GM12878 (cell line): ENCODE results near the gene NODAL. TPM values are rescaled to one million over a fixed set of nuclear protein-coding genes. Genes with fewer than 3 reads are reported as not detected.

ENCODE experiments used
- BHLHE40 ChIP-seq, 2 experiments: fragments of 450-650 bp in 1 of 2; IDR thresholded peaks; 2 replicates each; pipeline ENCODE4 v1.6.1; 2011 to 2017; ENCODE audit warnings: low read depth in 2 of 2, borderline replicate concordance in 1 of 2, improper control_type of control experiment in 1 of 2, low read length in 1 of 2, mild to moderate bottlenecking in 1 of 2
- BMI1 ChIP-seq: fragments of 450-650 bp; IDR thresholded peaks from 2 replicates; pipeline ENCODE4 v1.6.1; 2016; ENCODE audit warnings: mild to moderate bottlenecking, moderate library complexity, borderline replicate concordance
- E4F1 ChIP-seq: fragments of 450-650 bp; IDR thresholded peaks from 2 replicates; pipeline ENCODE4 v1.6.1; 2018; ENCODE audit warnings: borderline replicate concordance, mild to moderate bottlenecking; ENCODE audit not compliant: partially characterized antibody
- KLF5 ChIP-seq: fragments of 450-650 bp; IDR thresholded peaks from 2 replicates; pipeline ENCODE4 v1.6.1; 2014; ENCODE audit warnings: mild to moderate bottlenecking; ENCODE audit not compliant: partially characterized antibody
- MTA3 ChIP-seq: IDR thresholded peaks from 2 replicates; pipeline ENCODE4 v1.6.1; 2012; ENCODE audit warnings: low read length, inconsistent platforms, borderline replicate concordance
- PML ChIP-seq: IDR thresholded peaks from 2 replicates; pipeline ENCODE4 v1.6.1; 2012; ENCODE audit warnings: low read length, inconsistent platforms
- RAD51 ChIP-seq: fragments of 450-650 bp; IDR thresholded peaks from 2 replicates; pipeline ENCODE4 v1.6.1; 2016; ENCODE audit warnings: moderate library complexity, mild to moderate bottlenecking, inconsistent platforms
- RUNX3 ChIP-seq: IDR thresholded peaks from 2 replicates; pipeline ENCODE4 v1.6.1; 2012; ENCODE audit warnings: low read length, inconsistent platforms
- ZNF274 ChIP-seq: IDR thresholded peaks from one replicate; pipeline ENCODE4 v1.8.0; 2011; ENCODE audit not compliant: insufficient read length, insufficient read depth
- ZNF384 ChIP-seq: IDR thresholded peaks from 2 replicates; pipeline ENCODE4 v1.6.1; 2012; ENCODE audit warnings: low read depth, mild to moderate bottlenecking, low read length, improper control_type of control experiment, borderline replicate concordance
- polyA plus RNA-seq, 11 experiments: library from polyadenylated mRNA; depleted of rRNA in 4 of 11; unstranded in 6 of 11; stranded (reverse) in 5 of 11; fragments of >200 nt; fragmentation: Nextera tagmentation in 4 of 11; fragmentation: Illumina TruSeq in 1 of 11; extraction: Ambion mirVana in 4 of 11; extraction: Trizol in 1 of 11; gene quantifications; 1 replicate in 1 of 11; 2 replicates in 10 of 11; pipeline versions ENCODE4 v1.2.1 to v1.2.3, GENCODE V29; 2011 to 2016; ENCODE audit warnings: inconsistent platforms in 2 of 11, missing spikeins in 2 of 11, low read depth in 1 of 11
- total RNA-seq, 4 experiments: library from RNA; depleted of rRNA in 3 of 4; stranded (reverse); fragments of >200 nt in 3 of 4; fragmentation: Illumina TruSeq in 1 of 4; extraction: Trizol in 1 of 4; gene quantifications; 2 replicates each; pipeline versions ENCODE4 v1.2.1 to v1.2.3, GENCODE V29; 2013 to 2021
- TF ChIP-seq, protein P1 (sequence below): fragments of 450-650 bp; IDR thresholded peaks from 2 replicates; pipeline ENCODE4 v1.6.1; 2017; ENCODE audit warnings: antibody characterized with exemption, mild to moderate bottlenecking, moderate library complexity
- TF ChIP-seq, protein P2 (sequence below): fragments of 450-650 bp; IDR thresholded peaks from 2 replicates; pipeline ENCODE4 v1.6.1; 2017; ENCODE audit warnings: mild to moderate bottlenecking, moderate library complexity

The NODAL gene
- total and polyA plus RNA-seq, 10 of the 15 experiments (the other 5 are each of a cell fraction or from before 2014, with no cell fraction given): not detected

DNA sequence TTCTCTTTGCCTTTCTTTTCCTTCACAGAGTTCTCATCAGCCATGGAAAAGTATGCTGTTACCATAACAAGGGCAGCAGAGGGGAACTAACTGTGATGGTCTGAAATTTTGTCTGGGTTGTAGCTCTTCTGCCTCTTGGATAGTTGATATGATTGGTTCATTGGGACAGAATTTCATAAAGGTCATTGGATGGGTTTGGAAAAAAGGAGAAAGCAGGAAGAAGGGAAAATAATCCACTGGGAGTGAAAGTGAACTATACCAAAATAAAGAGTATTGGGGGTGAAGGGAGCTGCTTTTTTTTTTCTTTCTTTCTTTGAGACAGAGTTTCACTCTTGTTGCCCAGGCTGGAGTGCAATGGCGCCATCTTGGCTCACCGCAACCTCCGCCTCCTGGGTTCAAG, 31.7 kb downstream of the NODAL start (continued):
- TF ChIP-seq, protein P1, sequence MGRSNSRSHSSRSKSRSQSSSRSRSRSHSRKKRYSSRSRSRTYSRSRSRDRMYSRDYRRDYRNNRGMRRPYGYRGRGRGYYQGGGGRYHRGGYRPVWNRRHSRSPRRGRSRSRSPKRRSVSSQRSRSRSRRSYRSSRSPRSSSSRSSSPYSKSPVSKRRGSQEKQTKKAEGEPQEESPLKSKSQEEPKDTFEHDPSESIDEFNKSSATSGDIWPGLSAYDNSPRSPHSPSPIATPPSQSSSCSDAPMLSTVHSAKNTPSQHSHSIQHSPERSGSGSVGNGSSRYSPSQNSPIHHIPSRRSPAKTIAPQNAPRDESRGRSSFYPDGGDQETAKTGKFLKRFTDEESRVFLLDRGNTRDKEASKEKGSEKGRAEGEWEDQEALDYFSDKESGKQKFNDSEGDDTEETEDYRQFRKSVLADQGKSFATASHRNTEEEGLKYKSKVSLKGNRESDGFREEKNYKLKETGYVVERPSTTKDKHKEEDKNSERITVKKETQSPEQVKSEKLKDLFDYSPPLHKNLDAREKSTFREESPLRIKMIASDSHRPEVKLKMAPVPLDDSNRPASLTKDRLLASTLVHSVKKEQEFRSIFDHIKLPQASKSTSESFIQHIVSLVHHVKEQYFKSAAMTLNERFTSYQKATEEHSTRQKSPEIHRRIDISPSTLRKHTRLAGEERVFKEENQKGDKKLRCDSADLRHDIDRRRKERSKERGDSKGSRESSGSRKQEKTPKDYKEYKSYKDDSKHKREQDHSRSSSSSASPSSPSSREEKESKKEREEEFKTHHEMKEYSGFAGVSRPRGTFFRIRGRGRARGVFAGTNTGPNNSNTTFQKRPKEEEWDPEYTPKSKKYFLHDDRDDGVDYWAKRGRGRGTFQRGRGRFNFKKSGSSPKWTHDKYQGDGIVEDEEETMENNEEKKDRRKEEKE: no peak
- TF ChIP-seq ZNF274 (no peak), RAD51 (no peak), MTA3 (no peak), BMI1 (no peak), BHLHE40 (IDR thresholded peaks at IDR 0.05; ENCODE audit: borderline replicate concordance in 1 of 2, low read depth in 2 of 2, low read length in 1 of 2) (no peak), RUNX3 (no peak), ZNF384 (no peak), E4F1 (no peak), KLF5 (no peak), PML (no peak)
- TF ChIP-seq, protein P2, sequence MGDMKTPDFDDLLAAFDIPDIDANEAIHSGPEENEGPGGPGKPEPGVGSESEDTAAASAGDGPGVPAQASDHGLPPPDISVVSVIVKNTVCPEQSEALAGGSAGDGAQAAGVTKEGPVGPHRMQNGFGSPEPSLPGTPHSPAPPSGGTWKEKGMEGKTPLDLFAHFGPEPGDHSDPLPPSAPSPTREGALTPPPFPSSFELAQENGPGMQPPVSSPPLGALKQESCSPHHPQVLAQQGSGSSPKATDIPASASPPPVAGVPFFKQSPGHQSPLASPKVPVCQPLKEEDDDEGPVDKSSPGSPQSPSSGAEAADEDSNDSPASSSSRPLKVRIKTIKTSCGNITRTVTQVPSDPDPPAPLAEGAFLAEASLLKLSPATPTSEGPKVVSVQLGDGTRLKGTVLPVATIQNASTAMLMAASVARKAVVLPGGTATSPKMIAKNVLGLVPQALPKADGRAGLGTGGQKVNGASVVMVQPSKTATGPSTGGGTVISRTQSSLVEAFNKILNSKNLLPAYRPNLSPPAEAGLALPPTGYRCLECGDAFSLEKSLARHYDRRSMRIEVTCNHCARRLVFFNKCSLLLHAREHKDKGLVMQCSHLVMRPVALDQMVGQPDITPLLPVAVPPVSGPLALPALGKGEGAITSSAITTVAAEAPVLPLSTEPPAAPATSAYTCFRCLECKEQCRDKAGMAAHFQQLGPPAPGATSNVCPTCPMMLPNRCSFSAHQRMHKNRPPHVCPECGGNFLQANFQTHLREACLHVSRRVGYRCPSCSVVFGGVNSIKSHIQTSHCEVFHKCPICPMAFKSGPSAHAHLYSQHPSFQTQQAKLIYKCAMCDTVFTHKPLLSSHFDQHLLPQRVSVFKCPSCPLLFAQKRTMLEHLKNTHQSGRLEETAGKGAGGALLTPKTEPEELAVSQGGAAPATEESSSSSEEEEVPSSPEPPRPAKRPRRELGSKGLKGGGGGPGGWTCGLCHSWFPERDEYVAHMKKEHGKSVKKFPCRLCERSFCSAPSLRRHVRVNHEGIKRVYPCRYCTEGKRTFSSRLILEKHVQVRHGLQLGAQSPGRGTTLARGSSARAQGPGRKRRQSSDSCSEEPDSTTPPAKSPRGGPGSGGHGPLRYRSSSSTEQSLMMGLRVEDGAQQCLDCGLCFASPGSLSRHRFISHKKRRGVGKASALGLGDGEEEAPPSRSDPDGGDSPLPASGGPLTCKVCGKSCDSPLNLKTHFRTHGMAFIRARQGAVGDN: no peak
